Activated naive CD4-positive, alpha-beta T cell treated with anti-CD3 and anti-CD28 coated beads for 36 hours (primary cell): ENCODE data around the gene RUNX1. TPM values are rescaled to one million over a fixed set of nuclear protein-coding genes. Genes with fewer than 3 reads are reported as not detected.

ENCODE experiments used
- CTCF ChIA-PET: fragments of 350-600 bp; sonication (Branson Sonifier 250); formaldehyde crosslinking; loops from one replicate; lab custom pipeline; 2021; ENCODE audit warnings: antibody characterized with exemption; lab: Charles Lee
- DNase-seq: peaks from one replicate; pipeline ENCODE4 v3.0.0-alpha.2; 2020
- H3K27ac Mint-ChIP-seq: one replicate; pipeline ENCODE4 v1.8.0; 2021; ENCODE audit warnings: mild to moderate bottlenecking, mixed read lengths
- H3K27me3 Mint-ChIP-seq: one replicate; pipeline ENCODE4 v1.8.0; 2021; ENCODE audit warnings: low read depth, mixed read lengths
- H3K36me3 Mint-ChIP-seq: one replicate; pipeline ENCODE4 v1.8.0; 2021; ENCODE audit warnings: low read depth, mixed read lengths
- H3K4me1 Mint-ChIP-seq: one replicate; pipeline ENCODE4 v1.8.0; 2021; ENCODE audit warnings: low read depth, mixed read lengths
- H3K4me3 Mint-ChIP-seq: one replicate; pipeline ENCODE4 v1.8.0; 2021; ENCODE audit warnings: mild to moderate bottlenecking, moderate library complexity, mixed read lengths
- H3K9me3 Mint-ChIP-seq: one replicate; pipeline ENCODE4 v1.8.0; 2021; ENCODE audit warnings: mixed read lengths
- intact Hi-C: fragments of 100-400 bp; cut with micrococcal nuclease; formaldehyde crosslinking; loops from one replicate; pipeline ENCODE4 v1.15.1; 2023
- total RNA-seq, 2 experiments: library from RNA; stranded (reverse); gene quantifications; one replicate each; pipeline ENCODE4 v1.2.3, GENCODE V29; 2021

Gene RUNX1
- total RNA-seq, 2 experiments from 2014 or later = 36.9 to 41.0 TPM

DNA sequence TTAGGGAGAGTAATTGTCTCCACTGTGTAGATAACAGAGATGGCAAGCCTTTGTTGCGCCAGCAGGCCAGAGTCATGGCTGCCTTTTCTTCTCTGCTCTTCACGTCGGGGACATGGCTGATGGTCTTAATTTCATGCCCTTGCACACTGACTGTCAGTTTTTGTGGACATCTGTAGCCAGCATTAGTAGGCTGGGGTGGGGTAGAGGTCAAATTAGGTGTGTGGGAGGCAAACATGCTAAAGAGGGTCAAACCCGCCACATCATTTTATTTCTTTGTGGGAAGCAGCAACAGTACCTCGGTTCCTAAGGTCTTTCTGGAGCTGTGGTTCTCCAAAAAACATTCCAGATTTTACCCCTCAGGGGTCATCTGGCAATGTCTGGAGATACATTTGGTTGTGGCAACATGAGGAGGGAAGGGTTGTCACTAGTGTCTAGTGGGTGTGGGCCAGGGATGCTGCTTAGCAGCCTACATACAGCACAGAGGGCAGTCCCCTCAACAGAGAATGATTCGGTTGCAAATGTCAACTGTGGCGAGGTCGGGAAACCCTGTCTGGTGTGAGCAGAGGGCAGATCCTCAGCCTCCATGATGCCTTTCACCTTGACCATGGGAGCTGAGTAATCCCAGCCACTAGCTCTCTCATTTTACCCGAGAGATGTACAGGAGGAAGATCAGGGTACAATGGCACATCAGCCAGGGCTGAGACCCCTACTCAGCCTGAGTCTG, 14.7 kb downstream of the RUNX1 start:
- CTCF ChIA-PET = interaction anchor here (1.3 to 1.4 kb wide), 2 partner anchors 12 to 91 kb away, joined by 4 read pairs; no protein-coding TSS in a partner anchor
- H3K36me3 Mint-ChIP-seq = peaks cover 13% of the 10 kb centered on the region

GRCh38 chr21:35032474-35033263, 16.4 kb downstream of the RUNX1 start:
- CTCF ChIA-PET = interaction anchor here (1.3 kb wide), 1 partner anchor 65 kb away, joined by 3 read pairs; no protein-coding TSS in a partner anchor
- no peak for DNase-seq
- intact Hi-C loops = no loop called here
- Mint-ChIP-seq H3K9me3 (no peaks in the 10 kb centered on the region), H3K4me1 (peaks cover 93% of the 10 kb centered on the region), H3K36me3 (peaks cover 11% of the 10 kb centered on the region), H3K27me3 (no peaks in the 10 kb centered on the region), H3K4me3 (no peak overlapping the region), H3K27ac (no peak overlapping the region)

More for the DNA sequence above, 14.7 kb downstream of the RUNX1 start:
- DNase-seq = peak; percentile 61
- H3K27me3 Mint-ChIP-seq = no peaks in the 10 kb centered on the region
- peak overlapping the region; percentile 38 for H3K27ac Mint-ChIP-seq
- no peak overlapping the region for H3K4me3 Mint-ChIP-seq
- no peaks in the 10 kb centered on the region for H3K9me3 Mint-ChIP-seq
- peaks cover 90% of the 10 kb centered on the region for H3K4me1 Mint-ChIP-seq
- intact Hi-C loops = no loop called here

DNA sequence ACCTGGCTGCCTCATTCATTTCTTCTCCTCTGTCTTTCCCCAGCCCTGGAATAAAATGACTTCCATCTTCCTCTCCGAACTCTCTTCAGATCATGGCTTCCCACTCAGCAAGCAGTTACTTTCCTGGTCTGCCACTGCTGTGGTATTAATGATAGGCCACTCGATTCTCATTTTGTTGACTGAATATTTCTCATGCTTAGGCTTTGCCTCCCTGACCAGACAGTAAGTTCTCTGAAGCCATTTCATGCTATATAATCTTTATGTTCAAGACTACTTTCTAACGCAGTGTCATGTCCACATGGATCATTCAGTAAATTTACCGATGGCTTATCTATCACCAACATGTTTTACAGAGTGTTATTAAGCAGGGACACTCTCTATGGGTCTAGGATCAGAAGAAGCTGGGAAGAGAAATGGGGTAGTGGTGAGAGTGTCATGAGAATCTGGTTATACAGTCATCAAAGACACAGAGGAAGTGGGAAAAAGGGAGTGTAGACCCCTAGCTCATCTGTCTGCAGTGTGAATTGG, 20.6 kb downstream of the RUNX1 start:
- no peaks in the 10 kb centered on the region for H3K27me3 Mint-ChIP-seq
- no peak overlapping the region for H3K4me3 Mint-ChIP-seq
- peaks cover 86% of the 10 kb centered on the region for H3K4me1 Mint-ChIP-seq
- H3K36me3 Mint-ChIP-seq = peaks cover 11% of the 10 kb centered on the region
- H3K27ac Mint-ChIP-seq = peak overlapping the region; percentile 95
- peaks cover 3% of the 10 kb centered on the region for H3K9me3 Mint-ChIP-seq
- intact Hi-C loops = no loop called here
- no peak for DNase-seq
- CTCF ChIA-PET = interaction anchor here (0.8 to 1.8 kb wide), 6 partner anchors 12 to 86 kb away, joined by 3 to 7 read pairs (median 3); no protein-coding TSS in a partner anchor

DNA sequence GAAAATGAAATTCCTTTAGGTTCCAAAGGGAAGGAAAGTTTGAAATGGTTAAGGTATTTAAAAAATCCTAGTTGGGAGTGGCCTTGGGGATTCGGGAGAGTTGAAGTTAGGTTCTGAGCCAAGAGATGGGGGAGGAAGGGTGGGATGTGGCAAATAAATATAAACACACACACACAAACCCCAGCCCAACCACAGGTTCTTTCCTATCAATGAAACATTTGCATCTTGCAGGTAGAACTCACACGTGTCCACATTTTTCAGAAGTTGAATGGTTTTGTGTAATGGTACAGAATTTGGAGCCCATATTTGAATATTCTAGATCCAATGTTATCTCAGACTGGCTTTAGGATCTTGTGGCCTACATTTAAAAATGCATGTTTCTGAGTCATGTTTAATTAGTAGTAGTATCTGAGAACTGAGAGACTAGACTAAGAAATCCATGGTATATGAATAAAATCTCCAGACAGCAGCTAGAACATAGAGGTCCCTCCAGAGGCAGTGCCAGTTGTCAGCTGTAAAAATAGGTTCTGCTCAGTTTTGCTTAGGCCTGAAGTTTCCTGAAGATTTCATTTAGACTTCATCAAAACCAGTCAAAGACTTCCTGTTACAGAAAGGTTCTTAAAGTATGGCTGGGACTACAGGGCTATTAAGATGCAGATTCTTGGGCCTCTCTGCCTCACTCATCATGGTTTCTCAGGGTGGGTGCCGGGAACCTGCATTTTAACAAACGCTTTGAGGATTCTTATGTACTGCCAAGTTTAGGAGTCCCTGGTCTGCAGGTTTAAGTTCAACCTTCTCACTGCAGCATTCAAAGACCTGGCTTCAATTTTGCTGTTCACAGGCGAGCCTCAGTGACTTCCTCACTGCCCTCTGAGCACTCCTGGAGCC, 21.3 kb downstream of the RUNX1 start:
- no peak for DNase-seq

DNA sequence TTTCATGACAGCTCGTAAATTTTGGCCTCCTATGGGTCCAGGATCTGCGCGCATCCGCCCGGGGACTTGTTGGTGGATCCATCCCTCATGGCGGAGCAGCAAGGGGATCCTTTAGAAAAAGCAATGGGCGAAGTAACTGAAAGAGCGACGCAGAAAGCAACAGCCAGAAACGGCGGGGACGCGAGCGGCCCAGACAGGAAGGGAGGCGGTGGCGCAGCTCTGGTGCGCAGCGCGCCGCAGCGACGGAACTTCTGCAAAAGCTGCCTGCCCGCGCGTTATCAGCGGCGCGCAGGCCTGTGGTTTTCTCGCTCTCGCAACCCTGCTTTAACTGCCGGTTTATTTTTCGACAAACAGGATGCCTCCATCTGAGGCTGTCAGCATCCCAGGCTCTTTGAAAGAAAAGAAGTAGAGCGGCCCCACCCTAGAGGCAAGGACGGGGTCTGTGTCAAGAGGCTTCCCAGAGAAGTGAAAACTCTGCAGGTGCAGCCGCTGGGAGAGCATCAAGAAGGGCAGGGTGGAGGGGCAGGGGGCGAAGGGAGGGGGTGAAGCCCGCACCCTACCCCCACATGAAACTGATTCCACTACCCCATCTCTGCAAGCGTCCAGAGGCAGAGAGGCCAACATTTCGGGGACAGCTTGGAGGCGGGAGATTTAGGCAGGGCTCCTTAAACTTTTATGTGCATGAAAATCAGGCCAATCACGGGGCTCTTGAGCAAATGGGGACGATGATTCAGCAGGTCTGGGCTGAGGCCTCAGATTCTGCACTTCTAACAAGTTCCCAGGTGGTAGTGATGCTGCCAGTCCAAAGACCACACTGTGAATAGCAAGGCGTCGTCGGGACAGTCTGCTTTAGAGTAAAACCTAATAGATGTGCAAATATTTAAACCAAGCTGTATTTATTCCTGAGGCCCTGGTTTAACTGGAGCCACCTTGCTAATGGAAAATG, 22.2 kb downstream of the RUNX1 start:
- intact Hi-C loops = loop anchor here (1.0 to 2.0 kb wide), 3 partner anchors 8 to 139 kb away; no protein-coding TSS in a partner anchor
- CTCF ChIA-PET = interaction anchor here (0.8 to 1.2 kb wide), 7 partner anchors 9 to 136 kb away, joined by 3 to 5 read pairs (median 3); no protein-coding TSS in a partner anchor
- Mint-ChIP-seq H3K4me3 (peak overlapping the region; percentile 83), H3K36me3 (peaks cover 6% of the 10 kb centered on the region), H3K9me3 (peaks cover 3% of the 10 kb centered on the region), H3K4me1 (peaks cover 86% of the 10 kb centered on the region), H3K27me3 (no peaks in the 10 kb centered on the region), H3K27ac (peak overlapping the region; percentile 95)
- DNase-seq = peak; percentile 88

More for the DNA sequence above, 21.3 kb downstream of the RUNX1 start:
- peaks cover 9% of the 10 kb centered on the region for H3K36me3 Mint-ChIP-seq
- no peaks in the 10 kb centered on the region for H3K27me3 Mint-ChIP-seq
- peak overlapping the region; percentile 95 for H3K27ac Mint-ChIP-seq
- CTCF ChIA-PET = interaction anchor here (1.0 to 1.8 kb wide), 2 partner anchors 19 to 20 kb away, joined by 5 to 7 read pairs; no protein-coding TSS in a partner anchor
- H3K4me1 Mint-ChIP-seq = peaks cover 85% of the 10 kb centered on the region
- intact Hi-C loops = loop anchor here (1.0 to 2.0 kb wide), 2 partner anchors 7 to 17 kb away; no protein-coding TSS in a partner anchor
- peaks cover 3% of the 10 kb centered on the region for H3K9me3 Mint-ChIP-seq
- peak overlapping the region; percentile 83 for H3K4me3 Mint-ChIP-seq

DNA sequence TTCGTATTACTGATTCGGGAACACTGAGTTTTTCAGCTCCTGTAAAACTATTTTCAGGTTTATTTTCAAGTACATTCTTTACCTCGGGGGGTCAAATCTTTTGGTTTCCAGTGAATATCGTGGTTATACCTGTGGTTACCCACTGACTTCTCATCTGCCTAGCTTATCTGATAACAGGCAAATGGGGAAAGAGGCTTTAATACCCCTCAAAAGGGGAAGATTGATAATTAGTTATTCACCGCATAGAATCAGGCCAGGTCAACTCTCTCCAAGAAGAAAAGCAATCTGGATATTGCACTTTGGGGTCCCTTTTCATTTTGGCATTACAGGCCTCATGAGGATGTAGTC, 23.0 kb downstream of the RUNX1 start:
- Mint-ChIP-seq H3K27ac (peak overlapping the region; percentile 95), H3K36me3 (peaks cover 6% of the 10 kb centered on the region), H3K4me1 (peaks cover 88% of the 10 kb centered on the region), H3K4me3 (peak overlapping the region; percentile 55), H3K9me3 (peaks cover 3% of the 10 kb centered on the region), H3K27me3 (no peaks in the 10 kb centered on the region)
- intact Hi-C loops = loop anchor here (1.0 to 2.0 kb wide), 2 partner anchors 19 to 138 kb away; no protein-coding TSS in a partner anchor
- CTCF ChIA-PET = interaction anchor here (0.8 to 1.4 kb wide), 9 partner anchors 9 to 200 kb away, joined by 3 to 5 read pairs (median 3); no protein-coding TSS in a partner anchor
- DNase-seq = no peak

- DNase-seq = no peak
- Mint-ChIP-seq H3K4me3 (peak overlapping the region; percentile 55), H3K27me3 (no peaks in the 10 kb centered on the region), H3K36me3 (peaks cover 5% of the 10 kb centered on the region), H3K9me3 (peaks cover 3% of the 10 kb centered on the region), H3K27ac (peak overlapping the region; percentile 95), H3K4me1 (peaks cover 88% of the 10 kb centered on the region)
- CTCF ChIA-PET = interaction anchor here (0.6 to 1.5 kb wide), 14 partner anchors 8 to 815 kb away, joined by 3 to 5 read pairs (median 4); no protein-coding TSS in a partner anchor
- intact Hi-C loops = loop anchor here (1.0 to 2.0 kb wide), 4 partner anchors 19 to 317 kb away; no protein-coding TSS in a partner anchor
Observed at GRCh38 chr21:35025206-35026152, 23.6 kb downstream of the RUNX1 start.

GRCh38 chr21:35024513-35024912, 24.6 kb downstream of the RUNX1 start:
- DNase-seq = no peak
- H3K4me1 Mint-ChIP-seq = peaks cover 85% of the 10 kb centered on the region
- CTCF ChIA-PET = interaction anchor here (0.6 to 1.5 kb wide), 5 partner anchors 20 to 816 kb away, joined by 3 to 5 read pairs (median 4); no protein-coding TSS in a partner anchor
- H3K4me3 Mint-ChIP-seq = no peak overlapping the region
- intact Hi-C loops = loop anchor here (1.0 to 2.0 kb wide), 9 partner anchors 9 to 318 kb away; no protein-coding TSS in a partner anchor
- peak overlapping the region; percentile 95 for H3K27ac Mint-ChIP-seq
- H3K9me3 Mint-ChIP-seq = peaks cover 3% of the 10 kb centered on the region
- peaks cover 5% of the 10 kb centered on the region for H3K36me3 Mint-ChIP-seq
- no peaks in the 10 kb centered on the region for H3K27me3 Mint-ChIP-seq

DNA sequence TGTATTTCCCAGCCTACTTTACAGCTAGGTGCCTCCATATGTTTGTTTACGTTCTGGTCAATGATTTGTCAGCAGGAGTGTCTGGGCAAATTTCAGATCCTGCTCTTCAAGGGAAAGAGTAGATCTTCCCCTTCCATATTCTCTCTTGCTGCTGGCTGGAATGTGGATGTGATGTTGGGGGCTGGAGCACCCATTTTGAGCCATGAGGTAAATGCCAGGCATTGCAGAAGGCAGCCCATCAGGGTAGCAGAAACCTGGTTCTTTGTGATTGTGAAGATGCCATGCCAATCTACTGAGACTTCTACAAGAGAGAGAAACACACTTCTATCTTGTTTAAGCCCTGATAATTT, 25.1 kb downstream of the RUNX1 start:
- CTCF ChIA-PET = interaction anchor here (1.5 kb wide), 1 partner anchor 22 kb away, joined by 5 read pairs; no protein-coding TSS in a partner anchor
- intact Hi-C loops = loop anchor here (1.0 to 2.0 kb wide), 9 partner anchors 9 to 319 kb away; no protein-coding TSS in a partner anchor
- H3K27me3 Mint-ChIP-seq = no peaks in the 10 kb centered on the region
- peak overlapping the region; percentile 95 for H3K27ac Mint-ChIP-seq
- peaks cover 5% of the 10 kb centered on the region for H3K36me3 Mint-ChIP-seq
- no peak for DNase-seq
- H3K4me1 Mint-ChIP-seq = peaks cover 87% of the 10 kb centered on the region
- peaks cover 3% of the 10 kb centered on the region for H3K9me3 Mint-ChIP-seq
- no peak overlapping the region for H3K4me3 Mint-ChIP-seq
